Measurements from ENCODE around the gene PLEKHB1. TPM values are rescaled to one million over a fixed set of nuclear protein-coding genes. Genes with fewer than 3 reads are reported as not detected.
"Not testable (repeated sequence)": the region's sequence is repeated elsewhere in the genome, so short reads cannot be mapped to it uniquely, and the experiment has no call there.

The PLEKHB1 gene
- polyA plus RNA-seq, 3 donors from 2014 or later, result 5.8 to 14.0 (median 10.6) TPM

DNA sequence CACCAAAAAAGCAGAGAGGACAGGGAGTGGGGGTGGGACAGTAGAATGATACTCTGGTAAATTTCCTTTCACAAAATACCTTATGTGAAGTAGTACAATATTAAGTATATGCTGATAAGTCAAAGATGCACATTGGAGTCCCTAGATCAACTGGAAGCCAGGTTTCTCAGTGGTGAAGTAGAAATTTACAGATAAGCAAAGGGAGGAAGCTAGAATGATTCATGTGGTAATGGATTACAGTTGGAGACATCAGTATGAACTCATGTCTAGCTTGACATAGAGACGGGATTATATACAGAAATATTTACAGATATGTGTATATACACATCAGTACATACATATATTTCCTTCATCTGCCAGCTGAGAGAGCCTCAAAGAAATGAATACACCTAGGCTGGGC is 21.5 kb downstream of the PLEKHB1 start:
- no peak for DNase-seq
- H3K4me3 Mint-ChIP-seq, result no peak overlapping the region
- H3K27ac Mint-ChIP-seq, result no peak overlapping the region
- H3K9me3 Mint-ChIP-seq, result no peaks in the 10 kb centered on the region
- no peaks in the 10 kb centered on the region for H3K27me3 Mint-ChIP-seq (ENCODE audit: low read depth in 3 of 3)
- H3K36me3 Mint-ChIP-seq, result peaks cover 0 to 4% (median 0%) of the 10 kb centered on the region in 3 donors
- no peaks in the 10 kb centered on the region for H3K4me1 Mint-ChIP-seq

- no peak for DNase-seq
- Mint-ChIP-seq H3K4me3 (no peak overlapping the region), H3K4me1 (no peaks in the 10 kb centered on the region), H3K36me3 (peaks cover 0 to 4% (median 4%) of the 10 kb centered on the region in 3 donors), H3K27me3 (ENCODE audit: low read depth in 3 of 3) (peaks cover 0 to 5% (median 0%) of the 10 kb centered on the region in 3 donors), H3K27ac (no peak overlapping the region), H3K9me3 (no peaks in the 10 kb centered on the region)
Measured at GRCh38 chr11:73670808-73671207, 24.4 kb downstream of the PLEKHB1 start.

- Mint-ChIP-seq H3K4me3 (no peak overlapping the region), H3K36me3 (peaks cover 0 to 6% (median 4%) of the 10 kb centered on the region in 3 donors), H3K9me3 (no peaks in the 10 kb centered on the region), H3K27ac (no peak overlapping the region), H3K27me3 (ENCODE audit: low read depth in 3 of 3) (peaks cover 0 to 5% (median 0%) of the 10 kb centered on the region in 3 donors), H3K4me1 (no peaks in the 10 kb centered on the region)
- DNase-seq, result no peak
Measured at GRCh38 chr11:73671701-73672100, 25.3 kb downstream of the PLEKHB1 start.

GRCh38 chr11:73676552-73676951 is 30.2 kb downstream of the PLEKHB1 start:
- peaks cover 14 to 19% (median 19%) of the 10 kb centered on the region in 3 donors for H3K36me3 Mint-ChIP-seq
- not testable (repeated sequence) for H3K4me1 Mint-ChIP-seq; H3K4me3 Mint-ChIP-seq; H3K27ac Mint-ChIP-seq; H3K27me3 Mint-ChIP-seq (ENCODE audit: low read depth in 3 of 3); H3K9me3 Mint-ChIP-seq; DNase-seq

- Mint-ChIP-seq H3K27me3 (ENCODE audit: low read depth in 3 of 3) (peaks cover 0 to 1% (median 0%) of the 10 kb centered on the region in 3 donors), H3K4me3 (no peak overlapping the region), H3K9me3 (no peaks in the 10 kb centered on the region), H3K36me3 (peaks cover 15 to 22% (median 18%) of the 10 kb centered on the region in 3 donors), H3K27ac (peak overlapping the region in 1 of 6 donors; percentile 35), H3K4me1 (peaks cover 0 to 1% of the 10 kb centered on the region in 2 donors)
- no peak for DNase-seq
Measured at GRCh38 chr11:73680687-73681086, 34.3 kb downstream of the PLEKHB1 start.

GRCh38 chr11:73693899-73694525 is 47.6 kb downstream of the PLEKHB1 start:
- Mint-ChIP-seq H3K4me1 (peaks cover 3 to 6% of the 10 kb centered on the region in 2 donors), H3K27ac (no peak overlapping the region), H3K27me3 (ENCODE audit: low read depth in 3 of 3) (no peaks in the 10 kb centered on the region), H3K9me3 (no peaks in the 10 kb centered on the region), H3K4me3 (no peak overlapping the region), H3K36me3 (peaks cover 3 to 6% (median 5%) of the 10 kb centered on the region in 3 donors)
- DNase-seq, result no peak

DNA sequence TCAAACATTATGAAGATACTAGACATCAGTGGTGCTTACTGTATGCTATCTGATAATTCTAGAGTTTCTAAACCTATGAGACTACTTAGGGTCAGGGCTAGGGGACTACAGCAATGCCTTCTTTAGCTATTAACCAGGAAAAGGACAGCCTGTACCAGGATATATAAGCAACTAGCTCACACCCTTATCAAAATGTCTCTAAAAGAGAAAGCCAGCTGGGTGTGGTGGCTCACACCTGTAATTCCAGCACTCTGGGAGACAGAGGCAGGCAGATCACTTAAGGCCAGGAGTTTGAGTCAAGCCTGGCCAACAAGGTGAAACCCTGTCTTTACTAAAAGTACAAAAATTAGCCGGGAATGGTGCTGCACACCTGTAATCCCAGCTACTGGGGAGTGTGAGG is 58.7 kb downstream of the PLEKHB1 start:
- Mint-ChIP-seq H3K9me3 (no peaks in the 10 kb centered on the region), H3K27ac (no peak overlapping the region), H3K36me3 (peaks cover 5 to 24% (median 8%) of the 10 kb centered on the region in 3 donors)

DNA sequence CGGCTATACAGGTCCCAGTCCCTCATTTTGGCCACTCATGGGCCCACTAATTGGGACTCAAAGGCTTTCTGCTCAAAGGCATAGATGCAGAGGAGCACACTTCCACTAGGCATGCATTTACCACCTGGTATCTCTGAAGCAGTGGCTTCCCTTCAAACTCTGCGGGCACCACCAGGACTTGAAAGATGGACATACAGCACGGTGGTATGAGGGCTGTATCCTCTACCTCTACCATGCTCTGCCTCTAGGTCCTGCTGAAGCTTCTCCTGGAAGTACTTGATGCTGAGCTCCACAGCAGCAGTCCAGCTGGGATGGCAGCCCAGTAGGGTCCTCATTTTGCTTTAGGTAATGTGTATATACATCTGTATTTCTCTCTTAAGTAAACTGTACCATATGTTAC is 64.6 kb downstream of the PLEKHB1 start:
- Mint-ChIP-seq H3K36me3 (peaks cover 4 to 7% (median 5%) of the 10 kb centered on the region in 3 donors), H3K4me3 (no peak overlapping the region), H3K27ac (peak overlapping the region in 1 of 6 donors; percentile 26), H3K9me3 (no peaks in the 10 kb centered on the region), H3K27me3 (ENCODE audit: low read depth in 3 of 3) (no peaks in the 10 kb centered on the region), H3K4me1 (peaks cover under 1 to 13% of the 10 kb centered on the region in 2 donors)
- DNase-seq, result no peak

More for the DNA sequence above, 58.7 kb downstream of the PLEKHB1 start:
- no peak for DNase-seq
- Mint-ChIP-seq H3K4me1 (peaks cover 0 to 9% of the 10 kb centered on the region in 2 donors), H3K4me3 (no peak overlapping the region), H3K27me3 (ENCODE audit: low read depth in 3 of 3) (no peaks in the 10 kb centered on the region)

Other genes starting within 250 kb of the PLEKHB1 start
- gene FAM168A, start 48.5 kb upstream of the PLEKHB1 start, polyA plus RNA-seq, result 1 to 10 TPM; 1.3 to 3.1 (median 1.3) TPM
- 100 to 1,000 TPM; 127 to 162 (median 131) TPM for gene RAB6A, start 114.5 kb downstream of the PLEKHB1 start, polyA plus RNA-seq
- gene MRPL48, start 141.3 kb downstream of the PLEKHB1 start, polyA plus RNA-seq, result 100 to 1,000 TPM in 1 of 3 donors, 10 to 100 TPM in 2; 55.8 to 106 (median 91.5) TPM
- gene COA4, start 230.3 kb downstream of the PLEKHB1 start, polyA plus RNA-seq, result 10 to 100 TPM; 52.4 to 62.3 (median 57.0) TPM
- 10 to 100 TPM; 10.7 to 21.5 (median 14.0) TPM for gene PAAF1, start 230.4 kb downstream of the PLEKHB1 start, polyA plus RNA-seq

Measured in immature natural killer cell (primary cell).